HG03457 (cell line): ENCODE measurements around the gene MAP2K2.

ENCODE experiments used
- ATAC-seq: cut with Tn5 transposase; IDR thresholded peaks from one replicate; pipeline ENCODE4 v1.9.1; 2021; ENCODE audit warnings: moderate number of reproducible peaks; ENCODE audit not compliant: unreplicated experiment

MAP2K2 gene

DNA sequence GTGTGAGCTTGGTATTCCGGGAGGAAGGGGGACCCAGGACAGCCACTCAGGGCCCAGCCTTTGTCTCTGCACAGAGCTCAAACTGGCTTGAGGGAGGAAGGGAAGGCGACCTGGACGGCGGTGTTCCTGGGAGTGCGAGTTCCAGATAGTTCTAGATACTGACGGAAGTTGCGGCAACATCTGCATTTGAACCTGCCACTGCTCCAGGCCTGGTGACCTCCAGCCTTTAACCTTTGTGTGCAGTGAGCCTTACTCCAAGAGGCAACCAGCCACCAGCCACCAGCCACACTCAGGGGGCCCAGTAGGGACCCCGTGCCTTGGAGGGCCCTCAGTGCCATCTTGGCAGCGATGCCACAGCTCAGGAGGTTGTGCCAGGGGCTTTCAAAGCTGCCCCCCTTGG is 41.8 kb downstream of the MAP2K2 start:
- no peak for ATAC-seq

DNA sequence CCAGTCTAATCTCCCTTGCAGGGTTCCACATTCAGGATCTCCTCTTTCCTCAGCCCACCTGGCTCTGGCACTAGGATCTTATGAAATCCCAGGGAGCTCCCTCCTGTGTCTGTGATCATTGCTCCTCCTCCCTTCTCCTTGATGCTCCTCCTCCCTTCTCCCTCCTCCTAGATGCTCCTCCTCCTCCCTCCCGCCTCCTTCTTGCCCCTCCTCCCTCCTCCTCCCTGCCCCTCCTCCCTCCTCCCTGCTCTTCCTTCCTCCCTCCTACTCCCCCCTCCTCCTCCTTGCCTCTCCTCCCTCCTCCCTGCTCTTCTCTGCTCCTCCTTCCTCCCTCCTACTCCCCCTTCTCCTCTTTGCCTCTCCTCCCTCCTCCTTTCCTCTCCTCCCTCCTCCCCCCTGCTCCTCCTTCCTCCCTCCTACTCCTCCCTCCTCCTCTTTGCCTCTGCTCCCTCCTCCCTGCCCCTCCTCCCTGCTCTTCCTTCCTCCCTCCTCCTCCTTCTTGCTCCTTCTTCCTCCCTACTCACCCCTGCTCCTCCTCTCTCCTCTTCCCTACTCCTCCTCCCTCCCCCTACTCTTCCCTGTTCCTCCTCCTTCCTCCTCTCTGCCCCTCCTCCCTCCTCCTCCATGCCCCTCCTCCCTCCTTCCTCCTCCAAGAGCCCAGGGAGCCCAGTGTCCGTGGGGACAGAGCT is 42.3 kb downstream of the MAP2K2 start:
- no peak for ATAC-seq

DNA sequence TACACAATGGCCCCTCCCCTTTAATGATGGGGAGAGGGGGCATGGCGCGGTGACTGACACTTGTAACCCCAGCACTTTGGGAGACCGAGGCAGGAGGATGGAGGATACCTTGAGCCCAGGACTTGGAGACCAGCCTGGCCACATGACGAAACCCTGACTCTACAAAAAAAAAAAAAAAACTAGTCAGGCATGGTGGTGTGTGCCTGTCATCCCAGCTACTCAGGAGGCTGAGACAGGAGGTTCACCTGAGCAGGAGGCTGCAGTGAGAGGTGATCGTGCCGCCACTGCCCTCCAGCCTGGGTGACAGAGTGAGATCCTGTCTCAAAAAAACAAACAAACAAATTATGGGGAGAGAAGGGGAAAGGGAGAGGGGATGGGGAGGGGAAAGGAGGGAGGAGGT is 43.4 kb downstream of the MAP2K2 start:
- no peak for ATAC-seq

DNA sequence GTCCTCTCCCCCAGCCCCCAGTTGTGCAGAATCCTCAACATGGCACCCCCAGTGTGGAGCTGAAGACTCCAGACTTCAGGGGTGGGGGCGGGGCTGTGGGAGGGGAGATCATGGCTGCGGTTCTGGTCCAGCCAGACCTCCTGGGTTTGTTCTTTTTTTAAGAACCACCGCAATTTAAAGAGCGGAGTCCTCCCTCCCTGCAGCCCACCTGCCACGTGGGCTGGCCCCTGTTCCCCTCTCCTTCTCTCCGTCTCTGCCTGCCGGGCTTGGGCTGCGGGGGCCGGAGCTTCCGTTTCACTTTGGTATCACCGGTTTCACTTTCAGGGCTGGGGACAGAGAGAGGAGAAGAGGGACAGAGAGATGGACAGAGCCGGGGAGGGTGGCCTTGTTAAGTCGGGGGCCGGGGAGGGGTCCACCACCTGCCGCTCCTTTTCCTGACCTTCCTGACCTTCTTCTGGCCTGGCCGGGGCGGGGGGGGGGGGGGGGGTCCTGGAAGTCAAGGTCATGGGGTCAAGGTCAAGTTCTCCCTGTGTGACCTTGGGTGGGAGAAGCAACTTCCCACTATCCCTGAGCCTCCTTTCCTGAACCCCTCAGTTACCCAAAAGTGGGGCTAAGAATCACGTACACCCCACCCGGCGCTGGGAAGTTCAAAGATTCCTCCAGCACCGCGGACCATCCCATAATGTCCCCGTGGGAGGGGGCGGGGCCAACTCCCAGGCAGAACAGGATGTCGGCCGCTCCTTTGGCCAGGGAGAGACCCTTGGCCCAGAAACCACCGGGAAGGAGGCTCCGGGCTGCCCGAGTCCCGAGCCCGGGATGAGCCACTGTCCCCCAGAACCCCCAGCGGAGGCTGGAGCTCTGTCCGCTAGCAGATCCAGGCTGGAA is 45.9 kb downstream of the MAP2K2 start:
- ATAC-seq = no peak

DNA sequence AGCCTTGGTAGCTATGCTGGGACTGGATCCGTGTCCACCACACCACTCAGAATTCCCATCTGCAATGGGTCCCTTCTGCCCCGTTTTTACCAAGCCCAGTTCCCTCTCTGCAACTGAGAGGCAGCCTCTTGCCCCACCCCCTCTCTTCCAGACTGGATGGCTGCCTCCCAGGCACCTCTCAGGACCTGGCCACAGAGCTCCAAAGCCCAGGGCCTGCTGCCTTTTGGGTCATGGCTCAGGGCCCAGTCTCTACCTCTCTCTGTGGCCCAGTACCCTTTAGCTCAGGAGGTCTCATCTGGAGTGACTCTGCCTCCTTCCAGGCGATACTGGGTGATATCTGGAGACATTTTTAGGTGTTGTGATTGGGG is 46.9 kb downstream of the MAP2K2 start:
- no peak for ATAC-seq

DNA sequence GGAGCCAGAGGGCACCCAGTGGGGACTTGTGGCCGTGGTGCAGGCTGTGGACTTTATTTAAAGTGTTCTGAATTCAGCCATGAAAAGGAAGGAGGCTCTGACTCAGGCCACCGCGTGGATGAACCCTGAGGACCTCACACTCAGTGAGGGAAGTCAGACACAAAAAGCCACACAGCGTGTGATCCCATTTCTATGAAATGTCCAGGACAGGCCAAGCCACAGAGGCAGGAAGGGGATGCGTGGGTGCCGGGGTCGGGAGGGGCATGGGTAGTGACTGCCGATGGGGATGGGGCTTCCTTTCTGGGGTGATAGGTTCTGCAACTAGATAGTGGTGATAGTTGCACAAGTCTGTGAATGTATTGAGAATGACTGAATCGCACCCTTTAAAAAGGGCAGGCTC is 48.5 kb downstream of the MAP2K2 start:
- ATAC-seq = no peak

DNA sequence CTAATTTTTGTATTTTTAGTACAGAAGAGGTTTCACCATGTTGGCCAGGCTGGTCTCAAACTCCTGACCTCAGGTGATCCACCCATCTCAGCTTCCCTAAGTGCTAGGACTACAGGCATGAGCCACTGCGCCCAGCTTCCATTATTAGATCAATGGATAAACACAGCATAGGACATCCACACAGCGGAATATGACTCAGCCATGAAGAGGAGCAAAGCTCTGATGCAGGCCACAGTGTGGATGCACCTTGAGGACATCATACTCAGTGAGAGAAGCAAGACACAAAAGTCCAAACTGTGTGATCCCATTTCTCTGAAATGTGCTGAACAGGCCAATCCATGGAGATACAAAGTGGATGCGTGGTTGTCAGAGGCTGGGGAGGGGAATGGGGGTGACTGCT is 52.3 kb downstream of the MAP2K2 start:
- ATAC-seq = no peak

DNA sequence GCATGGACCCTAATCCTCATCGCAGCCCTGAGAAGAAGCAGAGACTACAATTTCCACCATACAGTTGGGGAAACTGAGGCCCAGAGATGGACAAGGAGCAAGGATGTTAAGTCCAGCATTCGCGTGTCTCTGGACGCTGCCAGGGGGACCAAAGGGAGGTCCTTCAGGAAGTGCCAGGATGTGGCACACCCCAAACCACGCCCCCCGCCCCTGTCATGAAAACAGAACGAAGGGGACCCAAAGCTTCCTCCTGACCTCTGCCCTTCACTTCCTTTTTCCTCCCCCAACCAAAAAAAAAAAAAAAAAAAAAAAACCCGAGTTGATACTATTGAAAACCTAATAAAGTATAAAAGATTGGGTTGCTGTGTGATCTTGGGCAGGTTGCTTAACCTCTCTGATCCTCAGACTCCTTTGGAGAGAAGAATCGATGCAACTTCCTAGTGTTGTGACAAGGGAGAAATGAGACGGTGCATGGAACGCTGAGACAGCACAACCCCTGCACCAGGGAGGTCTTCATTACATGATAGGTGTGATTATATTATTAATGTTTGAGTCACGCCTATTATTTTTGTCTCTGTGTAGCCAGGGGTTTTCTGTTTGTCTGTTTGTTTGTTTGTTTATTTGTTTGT is 54.5 kb downstream of the MAP2K2 start:
- ATAC-seq = no peak

DNA sequence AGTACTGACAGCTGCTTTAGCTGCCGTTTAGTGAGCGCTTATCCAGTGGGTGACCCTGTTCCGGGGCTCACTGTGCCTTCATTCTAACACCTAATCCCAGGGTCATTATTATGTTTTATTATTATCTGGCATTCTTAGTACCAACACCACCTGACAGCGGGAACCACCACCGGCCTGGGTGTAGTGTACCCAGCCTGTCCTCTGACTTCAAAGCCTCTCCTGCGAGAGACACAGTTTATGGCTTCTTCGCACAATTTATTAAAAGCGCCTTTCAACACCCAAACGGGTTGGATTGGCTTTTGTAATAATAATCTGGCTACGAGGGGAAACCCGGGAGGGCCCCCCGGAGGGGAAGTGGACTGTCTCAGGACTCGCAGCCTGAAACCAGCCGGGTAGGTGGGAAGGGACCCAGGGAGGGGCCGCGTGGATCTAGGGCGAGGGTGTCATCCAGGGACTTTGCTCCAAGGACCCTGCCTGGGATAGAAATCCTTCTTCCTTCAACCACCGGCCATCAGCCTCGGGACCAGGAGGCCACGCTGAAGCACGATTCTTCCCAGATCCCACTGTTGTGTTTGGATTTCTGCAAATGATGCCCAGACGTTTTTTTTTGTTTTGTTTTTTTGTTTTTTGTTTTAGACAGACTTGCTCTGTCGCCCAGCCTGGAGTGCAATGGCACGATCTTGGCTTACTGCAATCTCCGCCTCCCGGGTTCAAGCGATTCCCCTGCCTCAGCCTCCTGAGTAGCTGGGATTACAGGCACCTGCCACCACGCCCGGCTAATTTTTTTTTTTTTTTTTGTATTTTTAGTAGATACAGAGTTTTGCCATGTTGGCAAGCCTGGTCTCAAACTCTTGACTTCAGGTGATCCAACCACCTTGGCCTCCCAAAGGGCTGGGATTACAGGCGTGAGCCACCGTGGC is 55.6 kb downstream of the MAP2K2 start:
- ATAC-seq = no peak

DNA sequence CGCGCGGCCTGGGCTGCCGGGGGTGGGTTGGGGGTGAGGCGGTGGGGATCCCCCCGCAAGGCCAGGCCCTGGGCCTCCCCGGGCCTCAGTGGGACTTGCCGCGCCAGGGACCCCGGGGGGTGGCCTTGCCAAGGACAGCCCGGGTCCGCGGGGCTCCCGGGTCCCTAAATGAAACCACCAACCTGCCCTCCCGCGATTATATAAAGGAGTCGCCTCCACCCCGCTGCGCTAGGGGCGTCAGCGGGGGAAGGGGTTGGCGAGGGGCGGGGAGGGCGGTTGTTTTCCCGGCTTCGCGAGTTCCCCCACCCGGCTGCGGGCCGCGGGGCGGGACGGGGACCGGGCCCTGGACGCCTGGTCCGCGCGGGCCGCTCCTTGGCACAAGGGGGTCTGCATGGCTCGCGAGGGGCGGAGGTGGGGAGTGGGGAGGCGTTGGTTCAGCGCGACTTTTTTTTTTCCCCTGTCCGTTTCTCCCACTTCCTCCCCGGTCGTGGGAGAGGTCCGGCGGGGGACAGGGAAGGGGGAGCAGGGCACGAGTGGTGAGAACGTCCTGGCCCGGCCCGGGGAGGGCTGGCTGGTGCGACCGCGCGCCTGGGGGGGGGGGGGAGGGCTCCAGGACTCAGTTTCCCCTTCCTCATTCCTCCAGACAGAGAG is 56.4 kb downstream of the MAP2K2 start:
- no peak for ATAC-seq

DNA sequence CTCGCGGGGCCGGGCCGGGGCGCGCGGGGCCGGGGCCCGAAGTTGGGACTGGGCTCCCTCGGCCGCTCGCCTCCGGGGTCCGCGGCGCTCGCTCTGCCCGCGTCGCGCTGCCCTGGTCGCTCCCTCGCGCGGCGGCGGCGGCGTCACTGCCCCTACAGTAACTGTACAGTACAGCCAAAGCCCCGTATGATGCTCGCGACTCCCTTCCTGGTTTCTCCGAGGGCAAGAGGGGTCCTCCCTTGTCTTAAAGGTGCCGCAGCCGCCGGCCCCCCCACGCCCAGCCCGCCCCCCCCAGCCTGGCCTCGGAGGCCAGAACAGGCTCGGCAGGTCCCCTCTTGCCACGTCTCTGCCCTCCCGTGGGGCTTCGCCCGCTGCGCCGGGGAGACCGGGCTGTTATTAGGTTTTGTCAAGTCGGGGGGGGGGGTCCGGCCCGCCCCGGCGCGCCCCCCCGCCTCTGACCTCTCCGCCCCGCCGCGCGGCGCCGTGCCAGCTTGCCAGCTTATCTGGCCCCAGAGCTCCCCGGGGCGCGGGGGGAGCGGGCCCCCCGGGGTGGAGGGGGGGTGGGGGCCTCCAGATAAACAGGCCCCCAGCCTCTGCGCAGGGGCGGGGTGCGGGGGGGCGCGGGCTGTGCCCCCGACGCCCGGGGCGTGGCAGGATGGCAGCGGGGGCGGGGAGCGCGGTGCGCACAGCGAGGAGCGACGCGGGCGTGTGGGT is 57.1 kb downstream of the MAP2K2 start, which contains the start of gene ZBTB7A:
Gene ZBTB7A (minus strand): TSS at position 218 of the 714 bp plus-strand sequence. CDS start 11,667 bp downstream, outside the sequence.
- ATAC-seq = no peak

DNA sequence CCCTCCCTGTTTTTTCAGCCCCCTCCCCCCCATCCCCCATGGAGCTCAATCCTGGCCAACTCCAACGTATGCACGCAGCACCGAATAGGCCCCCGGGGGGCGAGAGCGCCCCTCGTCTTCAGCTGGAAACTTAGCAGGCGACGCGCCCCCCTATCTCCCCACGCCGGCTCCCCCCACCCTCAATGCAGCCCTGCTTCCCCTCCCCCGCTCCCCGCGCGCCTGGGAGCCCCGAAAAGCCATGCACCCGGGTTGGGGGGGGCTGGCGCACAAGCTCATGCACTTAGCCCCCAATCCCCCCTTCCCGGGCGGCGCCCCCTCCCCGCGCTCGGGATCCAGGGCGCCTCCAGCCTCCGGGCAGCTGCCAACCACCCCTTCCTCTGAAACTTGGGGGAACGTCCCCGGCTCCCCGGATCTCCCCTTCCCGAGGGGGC is 57.7 kb downstream of the MAP2K2 start:
- ATAC-seq = no peak

DNA sequence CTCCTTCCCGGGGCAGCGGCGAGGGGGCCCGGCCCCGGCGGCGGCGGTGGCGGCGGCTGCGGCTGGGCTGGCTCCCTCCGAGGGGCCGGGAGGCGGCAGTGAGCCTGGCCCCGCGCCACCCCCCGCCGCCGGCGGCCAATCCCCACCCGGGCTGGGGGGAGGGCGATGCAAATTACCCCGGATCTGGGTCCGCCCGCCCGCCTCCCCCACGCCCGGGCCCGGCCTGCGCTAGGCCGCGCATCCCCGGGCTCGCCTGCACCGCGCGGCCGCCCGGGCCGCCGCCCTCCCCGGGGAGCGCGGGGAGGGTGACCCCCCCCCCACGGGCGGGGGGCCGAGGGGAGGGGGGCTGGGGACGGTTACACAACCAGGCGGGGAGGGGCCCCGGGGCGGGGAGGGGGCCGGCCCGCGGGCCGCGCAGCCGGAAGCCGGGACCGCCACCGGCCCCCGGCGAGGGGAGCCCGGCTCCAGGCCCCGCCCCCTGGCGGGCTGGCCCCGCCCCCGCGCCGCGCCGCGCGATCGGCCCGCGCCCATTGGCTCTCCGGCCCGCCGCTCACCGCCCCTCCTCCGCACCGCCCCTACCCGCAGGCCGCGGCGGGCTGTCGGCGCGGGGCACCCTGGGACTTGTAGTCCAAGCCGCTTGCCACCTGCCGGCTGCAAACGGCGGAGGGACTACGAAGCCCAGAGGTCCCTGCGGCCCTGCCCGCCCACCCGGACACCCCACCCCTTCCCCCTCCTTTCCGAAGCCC is 58.3 kb downstream of the MAP2K2 start:
- ATAC-seq = peak; percentile 65

DNA sequence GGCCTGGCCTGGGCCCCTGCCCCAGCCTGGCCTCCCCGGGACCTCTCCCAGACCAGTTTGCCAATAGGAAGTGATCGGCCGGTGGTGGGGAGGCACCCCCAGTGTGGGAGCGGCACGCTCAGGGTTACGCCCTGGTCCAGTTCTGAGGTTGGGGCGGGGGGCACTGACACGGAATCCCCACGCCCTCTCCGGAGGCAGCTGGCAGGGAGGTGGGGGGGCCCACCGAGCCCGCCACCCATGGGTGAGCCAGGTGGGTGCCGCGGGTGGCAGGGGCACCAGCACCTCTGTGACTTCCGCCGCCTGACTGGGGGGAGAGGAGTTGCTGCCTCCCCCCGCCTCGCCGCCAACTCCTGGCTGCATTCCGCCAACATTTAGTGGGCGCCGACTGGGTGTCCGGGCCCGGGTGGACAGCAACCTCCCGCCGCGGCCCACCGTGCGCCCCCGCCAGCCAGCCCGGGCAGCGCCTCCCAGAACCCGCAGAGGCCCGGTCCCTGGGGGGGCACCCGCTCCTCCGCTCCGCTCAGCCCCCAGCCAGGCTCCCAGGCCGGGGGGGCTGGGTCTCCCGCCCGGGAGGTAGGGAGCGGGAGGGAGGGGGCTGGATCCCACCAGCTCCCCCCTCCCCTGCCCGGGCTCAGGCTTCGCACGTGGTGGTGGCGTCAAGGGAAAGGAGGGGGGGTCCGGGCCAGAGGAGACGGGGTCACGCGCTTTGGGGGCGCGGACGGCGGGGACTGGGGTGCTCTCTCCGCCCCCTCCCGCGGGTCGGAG is 59.2 kb downstream of the MAP2K2 start:
- ATAC-seq = no peak

DNA sequence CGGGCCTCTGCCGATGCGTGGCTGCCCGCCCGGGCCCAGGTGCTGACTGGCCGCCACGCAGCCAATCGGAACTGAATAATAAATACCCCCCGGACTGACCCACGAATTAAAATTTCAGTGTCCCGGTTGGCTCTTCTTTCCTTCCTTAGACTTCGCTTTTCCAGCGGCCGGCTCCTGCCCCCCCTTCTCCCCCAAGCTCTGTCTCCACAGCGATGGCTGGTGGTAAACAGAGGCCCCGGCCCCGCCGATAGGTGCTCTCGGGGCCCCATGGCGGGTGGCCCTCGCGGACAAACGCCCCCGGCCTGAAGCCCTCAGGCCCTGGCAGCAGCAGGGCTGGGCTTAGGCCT is 59.8 kb downstream of the MAP2K2 start:
- ATAC-seq = no peak

DNA sequence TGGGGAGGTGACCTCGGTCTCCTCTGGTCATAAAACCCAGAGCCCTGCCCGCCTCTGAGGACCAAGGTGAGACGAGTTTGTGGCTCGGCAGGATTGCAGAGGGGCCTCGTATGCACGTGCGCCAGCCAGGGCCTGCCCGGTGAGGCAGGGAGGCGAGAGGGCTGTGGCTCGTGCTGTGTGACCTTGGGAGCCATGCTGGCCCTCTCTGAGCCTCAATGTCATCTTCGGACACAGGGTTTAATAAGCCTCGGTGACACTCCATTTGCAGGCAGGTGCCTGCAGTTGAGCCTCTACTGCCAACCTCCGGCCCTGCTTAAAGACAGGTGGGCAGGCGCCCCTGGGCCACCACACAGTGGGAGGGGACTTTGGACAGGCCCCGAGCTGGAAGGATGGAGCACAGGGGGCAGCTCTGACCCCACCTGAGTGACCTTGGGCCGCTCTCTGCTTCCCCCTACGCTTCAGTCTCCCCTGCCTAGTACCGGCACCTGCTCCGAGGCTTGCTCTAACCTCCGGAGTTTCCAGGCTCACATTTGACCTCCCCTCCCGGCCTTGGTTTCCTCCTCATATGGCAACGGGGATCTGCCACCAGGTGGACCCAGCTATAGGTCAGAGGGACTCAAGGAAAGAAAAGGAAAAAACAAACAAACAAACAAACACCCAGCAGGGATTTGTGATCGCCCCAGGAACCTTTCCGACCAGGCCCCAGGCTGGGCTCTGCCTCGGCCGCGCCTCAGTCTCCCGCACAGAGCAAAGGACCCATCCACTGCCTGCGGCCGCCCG is 60.4 kb downstream of the MAP2K2 start:
- no peak for ATAC-seq
